Activated T-cell treated with anti-CD3 and anti-CD28 coated beads, Interleukin-2, amount 50 U/mL, for 1 hour (primary cell): ENCODE results near the gene TPRX2.
"Not testable (repeated sequence)": the region's sequence is repeated elsewhere in the genome, so short reads cannot be mapped to it uniquely, and the experiment has no call there.

Experiments used
- DNase-seq: peaks from one replicate; pipeline ENCODE4 v3.0.0-alpha.2; 2020

TPRX2 gene

GRCh38 chr19:47858646-47859285 lies at the start of gene TPRX2:
TPRX2 (plus strand) TSS chr19:47859235; CDS start chr19:47859247, 12 bp downstream.
- DNase-seq: not testable (repeated sequence)

DNA sequence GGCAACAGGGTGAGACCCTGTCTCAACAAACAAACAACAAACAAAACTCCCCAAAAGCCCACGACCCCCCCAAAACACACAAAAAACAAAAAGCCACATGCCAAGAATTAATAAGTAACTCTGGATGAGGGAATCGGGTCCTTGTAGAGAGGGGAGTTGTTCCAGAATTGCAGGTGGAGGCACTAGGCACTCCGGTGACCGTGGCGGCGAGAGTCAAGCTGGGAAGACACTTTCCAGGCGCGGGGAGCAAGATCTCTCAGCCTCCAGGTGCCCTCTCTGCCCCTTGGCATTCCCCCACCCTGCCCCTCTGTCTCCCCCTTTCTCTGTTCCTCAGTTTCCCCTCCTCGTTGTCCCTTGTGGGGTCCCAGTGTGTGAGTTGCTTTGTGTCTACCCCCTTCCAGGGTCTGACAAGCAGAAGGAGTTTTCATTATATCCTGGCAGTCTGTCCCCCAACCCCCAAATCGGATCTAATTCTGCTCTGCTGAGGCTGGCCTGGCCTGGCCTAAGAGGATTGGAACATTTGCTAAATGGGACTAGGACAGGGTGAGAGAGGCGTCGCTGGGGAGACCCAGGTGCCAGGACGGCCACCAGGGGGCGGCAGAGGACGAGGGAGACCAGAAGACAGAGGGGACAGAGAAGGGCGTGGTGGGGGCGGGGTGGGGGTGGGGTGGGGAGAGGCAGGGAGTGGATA lies 45.6 kb upstream of the TPRX2 start:
- peak; percentile 77 for DNase-seq

DNA sequence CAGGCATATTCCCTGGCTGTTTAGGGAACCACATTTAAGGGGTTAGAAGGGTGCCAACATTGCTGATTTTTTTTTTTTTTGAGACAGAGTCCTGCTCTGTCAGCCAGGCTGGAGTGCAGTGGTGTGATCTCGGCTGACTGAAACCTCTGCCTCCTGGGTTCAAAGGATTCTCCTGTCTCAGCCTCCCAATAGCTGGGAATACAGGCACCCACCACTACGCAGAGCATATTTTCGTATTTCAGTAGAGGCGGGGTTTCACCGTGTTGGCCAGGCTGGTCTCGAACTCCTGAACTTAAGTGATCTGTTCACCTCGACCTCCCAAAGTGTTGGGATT lies 45.1 kb upstream of the TPRX2 start:
- DNase-seq: no peak

DNA sequence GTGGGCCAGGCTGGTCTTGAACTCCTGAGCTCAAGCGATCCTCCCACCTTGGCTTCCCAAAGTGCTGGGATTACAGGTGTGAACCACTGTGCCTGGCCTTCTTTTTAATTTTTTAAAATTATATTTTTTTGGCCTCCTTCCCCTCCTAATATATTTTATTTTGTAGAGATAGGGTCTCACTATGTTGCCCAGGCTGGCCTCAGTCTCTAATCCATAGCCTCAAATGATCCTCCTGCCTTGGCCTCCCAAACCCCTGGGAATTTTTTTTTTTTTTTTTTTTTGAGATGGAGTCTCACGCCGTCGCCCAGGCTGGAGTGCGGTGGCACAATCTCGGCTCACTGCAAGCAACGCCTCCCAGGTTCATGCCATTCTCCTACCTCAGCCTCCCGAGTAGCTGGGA lies 42.8 kb upstream of the TPRX2 start:
- not testable (repeated sequence) for DNase-seq

DNA sequence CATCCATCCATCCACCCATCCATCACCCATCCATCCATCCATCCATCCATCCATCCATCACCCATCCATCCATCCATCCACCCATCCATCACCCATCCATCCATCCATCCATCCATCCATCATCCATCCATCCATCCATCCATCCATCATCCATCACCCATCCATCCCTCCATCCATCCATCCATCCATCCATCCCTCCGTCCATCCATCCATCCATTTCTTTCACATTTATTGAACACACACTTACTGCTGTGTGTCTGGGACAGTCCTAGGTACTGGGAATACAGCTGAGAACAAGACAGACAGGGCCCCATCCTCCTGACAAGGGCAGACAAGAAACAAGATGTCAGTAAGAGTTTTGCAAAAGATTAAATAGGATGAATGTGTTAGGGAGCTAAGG lies 40.8 kb upstream of the TPRX2 start:
- not testable (repeated sequence) for DNase-seq

DNA sequence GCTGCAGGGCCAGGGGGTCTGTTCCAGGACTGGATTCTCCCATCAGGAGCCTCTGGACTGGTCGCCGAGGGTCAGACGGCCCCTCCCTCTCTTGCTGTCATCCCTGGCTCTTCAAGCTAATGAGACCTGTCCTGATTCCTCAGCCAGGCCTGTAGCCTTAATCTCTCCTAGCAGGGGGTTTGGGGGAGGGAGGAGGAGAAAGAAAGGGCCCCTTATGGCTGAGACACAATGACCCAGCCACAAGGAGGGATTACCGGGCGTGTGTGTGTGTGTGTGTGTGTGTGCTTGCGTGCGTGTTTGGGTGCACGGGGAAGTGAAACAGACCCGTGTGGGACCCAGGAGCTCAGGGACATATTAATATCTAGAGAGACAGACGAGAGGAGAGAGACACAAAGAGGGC lies 39.2 kb upstream of the TPRX2 start:
- no peak for DNase-seq

- no peak for DNase-seq
Measured at GRCh38 chr19:47820410-47820809, 38.6 kb upstream of the TPRX2 start.

- no peak for DNase-seq
Measured at GRCh38 chr19:47821460-47822020, 37.5 kb upstream of the TPRX2 start, which contains the start of gene CRX. CRX (plus strand) TSS chr19:47821937; CDS start chr19:47834444, 12,507 bp downstream.

DNA sequence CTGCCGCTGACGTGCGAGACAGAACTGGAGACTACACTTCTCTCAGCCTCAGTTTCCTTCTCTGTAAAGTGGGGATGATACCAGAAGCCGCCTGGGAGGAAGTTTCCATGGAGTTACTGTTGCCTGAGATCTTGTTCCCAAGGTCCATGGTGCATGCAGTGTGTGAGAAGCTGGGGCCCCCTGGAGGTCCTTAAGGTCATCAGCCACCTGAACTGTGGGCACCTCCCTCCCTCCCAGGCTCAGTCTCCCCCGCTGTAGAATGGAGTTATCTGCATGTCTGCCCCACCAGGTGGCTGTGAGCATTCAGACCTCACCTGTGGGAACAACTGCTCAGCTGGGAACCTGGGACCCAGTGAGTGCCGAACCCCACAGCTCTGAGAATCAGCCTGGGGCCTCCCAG lies 34.6 kb upstream of the TPRX2 start:
- DNase-seq: no peak

DNA sequence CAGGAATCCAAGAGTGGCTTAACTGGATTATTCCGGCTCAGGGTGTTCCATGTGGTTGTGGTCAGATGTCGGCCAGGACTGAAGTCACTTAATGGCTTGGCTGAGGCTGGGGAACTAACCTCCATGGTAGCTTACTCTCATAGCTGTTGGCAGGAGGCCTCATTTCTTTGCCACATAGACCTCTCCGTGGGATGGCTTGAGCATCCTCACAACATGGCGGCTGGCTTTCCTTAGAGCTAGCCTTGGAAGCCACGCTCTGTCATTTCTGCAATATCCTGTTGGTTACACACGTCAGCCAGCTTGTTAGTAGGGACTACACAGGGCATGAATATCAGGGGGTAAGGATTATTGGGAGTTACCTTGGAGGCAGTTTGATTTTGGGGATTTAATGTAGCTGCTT lies 32.2 kb upstream of the TPRX2 start:
- DNase-seq: no peak

GRCh38 chr19:47832723-47833122 lies 26.3 kb upstream of the TPRX2 start:
- no peak for DNase-seq

DNA sequence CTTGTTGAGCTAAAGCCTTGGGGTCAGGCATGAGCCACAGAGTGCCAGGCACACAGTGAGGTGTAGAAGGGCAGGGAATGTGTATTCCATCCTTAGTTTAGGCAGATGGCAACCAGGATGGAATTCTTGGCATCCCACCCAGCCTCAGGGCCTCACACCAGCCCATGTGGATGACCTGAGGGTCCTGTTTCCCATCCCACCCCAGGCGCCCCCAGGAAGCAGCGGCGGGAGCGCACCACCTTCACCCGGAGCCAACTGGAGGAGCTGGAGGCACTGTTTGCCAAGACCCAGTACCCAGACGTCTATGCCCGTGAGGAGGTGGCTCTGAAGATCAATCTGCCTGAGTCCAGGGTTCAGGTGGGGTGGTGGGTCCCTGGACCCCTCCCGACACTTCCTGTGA lies 23.0 kb upstream of the TPRX2 start:
- no peak for DNase-seq

DNA sequence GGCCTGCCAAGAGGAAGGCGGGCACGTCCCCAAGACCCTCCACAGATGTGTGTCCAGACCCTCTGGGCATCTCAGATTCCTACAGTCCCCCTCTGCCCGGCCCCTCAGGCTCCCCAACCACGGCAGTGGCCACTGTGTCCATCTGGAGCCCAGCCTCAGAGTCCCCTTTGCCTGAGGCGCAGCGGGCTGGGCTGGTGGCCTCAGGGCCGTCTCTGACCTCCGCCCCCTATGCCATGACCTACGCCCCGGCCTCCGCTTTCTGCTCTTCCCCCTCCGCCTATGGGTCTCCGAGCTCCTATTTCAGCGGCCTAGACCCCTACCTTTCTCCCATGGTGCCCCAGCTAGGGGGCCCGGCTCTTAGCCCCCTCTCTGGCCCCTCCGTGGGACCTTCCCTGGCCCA lies 19.6 kb upstream of the TPRX2 start:
- no peak for DNase-seq

DNA sequence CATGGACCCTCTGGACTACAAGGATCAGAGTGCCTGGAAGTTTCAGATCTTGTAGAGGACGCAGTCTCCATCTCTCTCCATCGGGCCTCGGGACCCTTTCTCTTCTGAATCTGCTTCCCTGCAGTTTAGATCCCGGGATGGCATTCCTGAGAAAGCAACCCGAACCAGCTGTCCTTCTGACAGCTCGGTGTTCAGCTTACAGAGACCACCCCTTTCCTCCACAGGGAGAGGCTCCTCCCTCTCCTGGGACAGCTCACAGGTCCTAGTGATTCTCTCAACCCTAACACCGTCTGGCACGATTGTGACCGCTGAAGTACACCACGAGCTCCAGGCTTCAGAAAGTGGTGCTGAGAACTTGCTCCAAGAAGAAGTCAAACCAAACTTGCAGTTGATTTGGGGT lies 19.1 kb upstream of the TPRX2 start:
- DNase-seq: no peak

- DNase-seq: no peak
Measured at GRCh38 chr19:47842941-47843340, 16.1 kb upstream of the TPRX2 start.

GRCh38 chr19:47848425-47848822 lies 10.6 kb upstream of the TPRX2 start:
- DNase-seq: no peak

DNA sequence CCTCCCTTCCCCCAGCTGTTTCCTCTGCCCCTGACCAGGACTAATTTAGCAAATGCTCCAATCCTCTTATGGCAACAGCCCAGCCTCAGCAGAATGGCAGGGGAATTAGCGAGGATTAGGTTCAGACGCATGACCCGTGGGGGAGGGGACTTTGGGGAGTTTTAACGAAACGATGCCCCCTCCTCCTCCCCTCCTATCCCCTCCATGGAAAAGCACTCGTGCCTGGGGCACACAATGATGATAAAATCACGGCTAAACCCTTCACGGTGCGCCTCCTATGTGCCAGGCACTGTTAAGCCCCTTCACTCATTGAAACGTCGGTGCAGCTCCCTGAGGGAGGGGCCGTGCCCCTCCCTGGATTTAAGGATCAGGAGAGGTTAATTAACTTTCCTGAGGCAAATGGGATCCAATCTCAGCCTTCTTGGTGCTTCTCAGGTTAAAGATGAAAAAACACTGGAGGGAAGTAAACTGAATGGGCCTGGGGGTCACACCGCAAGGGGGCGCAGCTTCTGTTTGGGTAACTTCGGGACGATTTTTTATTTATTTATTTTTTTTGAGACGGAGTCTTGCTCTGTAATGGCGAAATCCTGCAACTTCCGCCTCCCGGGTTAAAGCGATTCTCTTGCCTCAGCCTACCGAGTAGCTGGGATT lies 10.1 kb upstream of the TPRX2 start:
- peak; percentile 32 for DNase-seq

- DNase-seq: no peak
Measured at GRCh38 chr19:47853003-47853402, 6.0 kb upstream of the TPRX2 start.

GRCh38 chr19:47854459-47854858 lies 4.6 kb upstream of the TPRX2 start:
- no peak for DNase-seq

- DNase-seq: not testable (repeated sequence)
Measured at GRCh38 chr19:47858231-47858630, 804 bp upstream of the TPRX2 start.

DNA sequence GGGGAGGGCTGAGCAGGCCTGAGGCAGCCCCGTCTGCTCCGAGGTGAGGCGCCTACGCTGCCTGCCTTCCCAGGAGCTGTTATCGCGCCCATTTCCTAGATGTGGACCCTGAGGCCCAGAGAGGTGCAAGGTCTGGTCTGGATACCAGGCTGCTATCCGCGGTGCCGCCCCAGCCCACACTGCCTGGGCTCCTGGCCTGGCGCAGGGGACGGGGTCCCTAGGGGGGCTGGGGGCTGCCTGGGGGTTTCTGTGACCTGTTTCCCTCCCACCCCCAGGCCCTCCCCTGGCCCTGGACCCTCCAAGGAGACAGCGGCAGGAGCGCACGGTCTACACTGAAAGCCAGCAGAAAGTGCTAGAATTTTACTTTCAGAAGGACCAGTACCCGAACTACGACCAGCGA lies 803 bp downstream of the TPRX2 start:
- not testable (repeated sequence) for DNase-seq

DNA sequence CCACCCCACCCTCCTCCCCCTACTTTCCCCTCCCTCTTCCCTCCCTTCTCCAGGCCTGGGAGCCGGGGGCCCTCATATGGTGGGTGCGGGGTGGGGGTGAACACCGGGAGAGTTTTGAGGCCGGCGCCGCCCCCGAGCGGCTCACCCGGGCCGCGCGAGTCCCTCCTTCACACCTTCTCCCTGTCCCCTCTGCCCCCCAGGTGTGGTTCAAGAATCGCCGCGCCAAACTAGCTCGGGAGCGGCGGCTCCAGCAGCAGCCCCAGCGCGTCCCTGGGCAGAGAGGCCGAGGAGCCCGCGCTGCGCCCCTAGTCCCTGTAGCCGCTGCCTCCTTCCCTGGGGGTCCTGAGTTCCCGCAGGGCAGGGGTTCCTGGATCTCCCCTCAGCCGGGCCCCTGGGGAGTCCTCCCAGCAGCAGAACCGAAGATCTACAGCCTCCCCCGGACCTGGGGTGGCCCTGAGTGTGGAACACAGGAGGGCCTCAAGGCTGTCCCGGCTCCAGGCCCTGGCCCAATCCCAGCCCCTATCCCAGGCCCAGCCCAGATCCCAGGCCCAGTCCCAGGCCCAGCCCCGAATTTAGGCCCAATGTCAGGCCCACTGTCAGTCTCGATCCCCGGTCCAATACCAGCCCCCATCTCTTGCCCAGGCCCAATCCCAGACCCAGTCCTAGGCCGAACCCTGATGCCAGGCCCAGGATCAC lies 1.7 kb downstream of the TPRX2 start:
- no peak for DNase-seq

DNA sequence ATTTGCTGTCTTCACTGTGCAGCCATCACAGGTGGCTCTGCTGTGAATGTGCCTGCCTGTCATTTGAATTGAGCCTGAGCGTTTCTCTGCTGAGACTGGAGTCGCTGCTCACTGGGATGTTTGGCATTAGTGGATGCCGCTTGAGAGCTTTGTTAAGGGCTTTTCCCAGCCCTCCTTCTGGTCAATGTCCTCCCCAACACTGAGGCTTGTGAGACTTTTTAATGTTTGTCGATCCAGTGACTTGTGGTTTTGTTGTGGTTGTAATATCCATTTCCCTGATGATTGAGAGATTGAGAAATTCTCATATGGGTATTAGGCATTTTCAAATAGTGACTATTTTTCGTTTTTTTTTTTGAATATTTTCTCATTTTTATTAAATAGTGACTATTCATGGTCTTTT lies 2.6 kb downstream of the TPRX2 start:
- DNase-seq: no peak
